Activated T-helper 1 cell treated with anti-CD3 and anti-CD28 coated beads, Interleukin-2, amount 50 U/mL, for 16 hours (primary cell): Measurements from ENCODE around the gene LEF1.

Experiments used
- DNase-seq, 2 donors: peaks; one replicate each; pipeline ENCODE4 v3.0.0-alpha.2; 2020; ENCODE audit warnings: low read depth in 1 of 2, low spot score in 1 of 2

Gene LEF1

DNA sequence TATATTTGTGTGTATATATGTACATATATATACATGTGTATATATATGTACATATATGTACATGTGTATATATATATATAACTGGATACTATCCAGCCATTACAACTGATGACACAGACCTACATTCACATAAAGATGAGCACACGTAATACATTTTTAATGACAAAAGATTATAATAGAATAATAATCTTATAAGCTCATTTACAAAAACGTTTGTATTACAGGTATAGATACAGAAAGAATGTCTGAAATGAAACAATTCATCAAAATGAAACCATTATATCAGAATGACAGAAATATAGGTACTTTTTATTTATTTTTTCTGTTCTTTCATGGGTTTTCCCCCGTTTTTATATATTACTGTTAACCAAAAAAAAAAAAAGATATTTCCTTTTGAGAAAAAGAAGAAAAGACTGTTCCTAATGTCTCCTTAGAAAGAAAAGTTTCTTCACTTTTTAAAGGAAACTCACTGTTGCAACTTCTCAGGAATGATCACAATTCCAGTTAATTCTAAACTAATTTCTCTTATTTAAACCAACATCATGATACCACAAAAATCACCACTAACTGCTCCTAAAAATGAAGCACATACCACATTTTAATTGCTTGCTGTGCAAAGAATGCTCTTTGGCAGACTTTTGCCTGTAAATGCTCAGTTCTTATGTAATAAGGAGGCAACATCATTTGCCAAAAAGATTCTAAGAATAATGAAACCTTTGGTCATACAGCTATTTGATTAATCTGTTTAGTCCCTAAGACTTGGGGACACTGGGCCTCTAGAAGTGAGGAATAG is 18.9 kb downstream of the LEF1 start:
- DNase-seq, result no peak

DNA sequence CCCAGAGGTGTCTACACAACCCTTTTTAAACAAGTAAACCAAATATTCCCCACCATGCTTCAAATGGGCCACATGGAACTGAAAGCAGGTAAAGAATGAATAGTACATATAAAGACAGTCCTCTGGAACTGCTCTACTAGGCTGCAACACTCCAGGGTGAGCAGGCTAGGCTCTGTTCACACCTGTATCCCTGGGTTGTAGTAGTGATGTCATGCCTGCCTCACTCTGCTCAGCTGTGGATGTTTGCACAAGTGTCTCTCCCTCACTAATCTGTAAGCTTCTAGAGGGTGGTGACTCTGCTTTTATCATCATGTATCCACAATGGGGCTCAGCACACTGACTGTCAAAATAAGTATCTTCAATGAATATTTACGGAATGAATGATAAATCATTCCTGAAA is 20.4 kb downstream of the LEF1 start:
- DNase-seq, result no peak

DNA sequence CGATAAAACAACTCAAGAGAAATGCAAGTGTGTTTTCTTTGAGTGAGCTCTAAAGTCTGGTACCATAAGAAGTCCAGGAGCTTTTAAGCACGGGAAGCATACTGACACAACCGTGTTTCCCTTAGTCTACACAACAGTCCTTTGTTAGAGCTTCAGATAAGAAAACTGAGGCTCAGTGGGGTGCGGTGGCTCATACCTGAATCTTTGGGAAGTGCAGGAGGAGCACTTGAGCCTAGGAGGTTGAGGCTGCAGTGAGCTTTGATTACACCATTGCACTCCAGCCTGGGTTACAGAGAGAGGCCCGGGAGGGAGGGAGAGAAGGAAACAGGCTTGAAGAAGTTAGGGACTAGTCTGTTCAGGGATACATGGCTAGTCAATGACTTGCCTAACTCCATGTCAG is 21.9 kb downstream of the LEF1 start:
- no peak for DNase-seq

DNA sequence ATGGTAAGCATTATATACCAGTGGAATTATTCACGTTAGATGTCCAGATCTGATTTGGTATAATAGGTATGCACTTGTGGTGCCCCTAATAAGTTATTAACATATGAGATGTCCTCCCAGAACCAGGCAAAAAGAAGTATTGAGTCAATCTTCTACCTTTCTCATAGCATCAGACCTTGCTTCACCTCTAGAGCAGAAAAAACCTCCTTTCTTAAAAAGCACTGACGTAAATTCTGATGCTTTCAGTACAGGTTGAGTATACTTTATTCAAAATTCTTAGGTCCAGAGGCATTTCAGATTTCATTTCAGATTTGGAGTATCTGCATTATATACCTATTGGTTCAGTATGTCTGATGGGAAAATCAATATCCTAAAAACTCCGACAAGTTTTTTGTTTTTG is 22.4 kb downstream of the LEF1 start:
- DNase-seq, result no peak

DNA sequence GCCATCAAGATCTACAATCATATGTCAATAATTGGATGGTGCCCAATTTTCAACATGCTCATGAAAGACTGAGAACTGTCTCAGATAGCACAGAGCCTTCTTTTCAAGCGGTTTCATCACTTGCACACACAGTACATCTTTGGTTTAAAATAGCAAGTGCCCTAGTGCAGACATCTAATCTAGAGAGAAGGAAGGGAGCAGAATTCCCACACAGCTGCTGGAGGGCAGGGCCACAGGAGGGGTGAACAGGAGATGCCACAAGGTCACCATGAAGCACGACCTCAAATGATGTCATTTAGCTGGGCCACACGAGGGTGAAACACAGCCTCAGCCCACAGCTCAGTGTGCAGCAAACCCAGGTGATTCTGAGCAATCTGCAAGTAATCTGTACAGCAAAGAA is 24.3 kb downstream of the LEF1 start:
- no peak for DNase-seq

DNA sequence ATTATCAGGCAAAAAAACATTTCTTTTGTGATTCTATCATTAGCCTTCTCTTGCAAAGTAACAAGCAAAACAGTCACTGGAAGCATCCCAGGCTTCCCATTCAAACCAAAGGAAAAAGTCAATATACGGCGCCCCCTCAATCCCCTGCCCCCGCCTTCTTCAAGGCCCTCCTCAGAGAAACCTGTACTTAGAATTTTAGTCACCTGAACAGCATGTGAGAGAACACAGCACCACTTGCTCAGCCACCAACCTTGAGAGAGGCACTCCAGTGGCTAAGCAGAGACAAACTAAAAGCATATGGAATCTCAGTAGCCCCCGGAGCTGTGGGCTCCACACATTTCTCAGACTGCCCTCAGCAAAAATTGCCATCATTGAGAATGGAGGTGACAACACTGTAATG is 25.2 kb downstream of the LEF1 start:
- DNase-seq, result no peak

DNA sequence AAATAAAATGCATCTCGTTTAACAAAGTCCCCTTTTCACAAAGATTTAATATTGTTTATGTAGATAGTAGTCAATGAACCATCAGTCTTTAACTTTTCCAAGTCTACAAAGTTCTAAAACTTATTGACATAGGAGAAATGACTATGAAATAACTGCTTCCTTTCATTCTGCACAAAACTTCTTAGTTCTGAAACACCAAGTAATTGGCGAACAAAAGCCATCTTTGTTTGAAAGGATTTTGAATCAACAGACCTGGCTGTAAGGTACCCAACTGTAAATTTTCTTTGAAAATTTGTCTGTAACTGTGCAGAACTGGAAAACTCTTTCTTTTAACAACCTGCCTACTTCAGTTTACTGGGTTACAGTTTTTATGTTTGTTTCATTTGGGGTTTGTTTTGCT is 25.9 kb downstream of the LEF1 start:
- DNase-seq, result no peak

DNA sequence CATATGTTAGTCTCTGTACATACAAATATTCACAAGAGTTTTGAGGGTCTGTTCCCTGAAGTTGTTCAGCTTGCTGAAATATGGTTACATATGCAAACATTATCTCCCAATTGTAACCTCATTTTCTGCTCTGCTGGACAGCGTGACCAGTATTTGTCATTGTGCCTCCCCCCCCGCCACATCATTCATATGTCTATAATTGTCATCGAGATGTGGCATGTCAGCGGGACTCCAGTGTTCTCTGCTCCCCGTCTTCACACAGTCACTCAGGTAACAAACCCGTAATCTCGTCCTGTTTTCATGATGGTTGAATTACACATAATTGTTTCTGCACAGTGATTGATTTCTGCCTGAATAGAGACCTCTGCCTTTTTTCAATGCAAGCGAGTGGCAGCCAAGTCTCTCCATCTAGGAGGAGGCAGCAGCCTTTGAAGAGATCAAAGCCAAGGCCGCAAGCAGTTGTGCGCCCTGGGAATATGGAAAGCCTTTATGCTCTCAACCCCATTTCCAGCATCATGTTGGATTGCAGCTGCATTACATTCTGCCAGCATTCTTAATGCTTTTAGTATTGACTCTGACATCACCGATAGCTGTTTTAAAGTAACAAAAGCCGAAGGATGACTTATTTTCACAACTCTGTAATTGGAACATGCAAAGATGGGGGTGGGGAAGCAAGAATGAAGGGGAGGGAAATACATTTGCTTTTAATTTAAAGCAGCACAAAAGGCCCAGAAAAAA is 27.4 kb downstream of the LEF1 start:
- DNase-seq, result no peak

DNA sequence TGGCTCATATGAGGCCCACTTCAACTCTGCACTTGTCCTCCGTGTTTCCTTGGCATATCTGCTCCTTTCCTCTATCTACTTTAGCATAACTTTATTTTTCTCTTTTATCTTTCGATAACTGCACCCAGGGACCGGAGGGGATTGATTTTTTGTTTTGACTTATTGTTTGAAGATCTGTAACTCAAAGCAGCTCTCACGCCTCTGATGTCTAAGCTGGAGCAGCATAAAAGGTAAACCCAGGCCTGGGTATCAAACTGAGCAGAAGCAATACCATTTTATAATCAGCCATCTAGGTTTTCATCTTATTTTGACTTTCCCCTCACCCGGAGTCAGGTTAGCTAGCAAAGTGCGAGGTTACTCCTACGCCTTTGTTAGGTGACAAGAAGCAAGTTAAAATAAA is 28.4 kb downstream of the LEF1 start:
- no peak for DNase-seq

DNA sequence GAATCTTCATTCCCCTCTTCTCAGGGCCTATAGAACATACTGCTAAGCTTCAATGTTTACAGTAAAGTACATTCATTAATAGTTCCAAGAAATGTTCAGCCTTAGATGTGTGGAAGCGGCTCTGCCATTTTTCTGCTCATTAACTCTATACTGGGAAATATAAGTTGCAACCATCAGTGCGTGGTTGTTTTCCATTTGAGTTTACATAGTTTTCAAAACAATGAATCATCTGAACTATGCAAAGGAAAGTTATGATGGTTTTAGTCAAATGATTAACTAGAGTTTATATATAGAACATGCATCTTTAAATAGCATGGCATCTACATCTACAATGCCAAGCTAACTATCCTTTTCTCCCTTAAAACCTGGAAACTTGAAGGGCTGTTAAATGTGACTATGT is 29.6 kb downstream of the LEF1 start:
- no peak for DNase-seq

DNA sequence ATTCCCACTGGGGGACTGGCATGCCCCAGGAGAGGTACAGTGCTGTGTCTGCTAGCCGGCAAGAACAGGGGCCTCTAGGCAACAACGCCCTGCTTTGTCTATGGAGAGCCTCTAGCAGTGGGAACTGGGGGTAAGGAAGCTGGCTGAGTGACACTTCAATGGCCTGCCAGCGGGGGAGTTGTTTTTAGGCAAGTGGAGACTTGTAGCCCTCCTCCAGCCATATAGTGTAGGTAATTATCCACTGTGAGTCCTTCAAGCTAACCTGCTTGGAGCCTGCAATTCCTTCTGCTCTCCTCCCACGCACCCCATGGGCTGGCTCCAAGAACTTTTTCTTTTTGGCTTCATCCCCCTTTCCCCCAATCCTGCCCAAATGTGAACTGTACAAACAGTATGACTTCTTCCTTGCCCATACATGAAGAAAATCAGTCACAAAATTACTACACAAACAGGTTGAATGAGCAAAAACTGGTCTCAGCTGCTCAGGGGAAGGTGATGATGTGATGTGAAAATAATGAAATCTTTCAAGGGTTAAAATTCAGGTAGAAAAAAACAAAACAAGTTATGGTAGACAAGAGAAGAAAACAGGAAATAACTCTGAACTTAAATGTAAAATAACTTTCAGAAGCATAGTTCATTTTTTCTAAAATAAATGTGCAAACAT is 33.1 kb downstream of the LEF1 start:
- no peak for DNase-seq

DNA sequence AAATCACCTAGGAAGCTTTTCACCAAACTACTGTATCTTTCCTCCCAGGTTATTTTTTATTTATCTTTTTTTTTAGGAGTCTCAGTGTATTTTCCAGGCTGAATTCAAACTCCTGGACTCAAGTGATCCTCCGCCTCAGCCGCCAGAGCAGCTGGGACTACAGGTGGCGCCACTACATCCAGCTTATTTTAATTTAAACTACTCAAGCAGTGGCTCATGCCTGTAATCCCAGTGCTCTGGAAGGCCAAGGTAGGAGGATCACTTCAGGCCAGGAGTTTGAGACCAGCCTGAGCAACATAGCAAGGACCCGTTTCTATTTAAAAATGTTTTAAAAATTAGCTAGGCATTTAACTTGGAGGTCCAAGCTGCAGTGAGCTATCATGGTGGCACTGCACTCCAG is 37.8 kb downstream of the LEF1 start:
- no peak for DNase-seq

DNA sequence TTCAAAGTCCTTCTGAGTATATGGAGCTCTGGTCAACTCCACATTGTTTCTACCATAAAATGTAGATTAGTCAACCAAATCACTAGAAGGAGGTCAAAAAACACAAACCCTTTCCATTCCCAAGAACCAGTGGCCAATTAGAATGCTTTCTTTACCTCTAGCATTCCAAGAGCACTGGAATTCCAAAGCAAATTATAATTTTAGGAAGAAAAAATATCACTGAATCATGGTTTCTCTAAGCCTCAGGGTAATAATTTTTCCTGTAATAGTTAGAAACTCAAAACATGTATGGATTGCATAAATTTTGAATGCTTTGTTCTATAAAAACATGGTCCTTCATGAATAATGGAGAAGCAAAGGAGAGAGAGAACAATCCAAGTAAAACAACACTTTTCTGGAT is 39.5 kb downstream of the LEF1 start:
- DNase-seq, result no peak

DNA sequence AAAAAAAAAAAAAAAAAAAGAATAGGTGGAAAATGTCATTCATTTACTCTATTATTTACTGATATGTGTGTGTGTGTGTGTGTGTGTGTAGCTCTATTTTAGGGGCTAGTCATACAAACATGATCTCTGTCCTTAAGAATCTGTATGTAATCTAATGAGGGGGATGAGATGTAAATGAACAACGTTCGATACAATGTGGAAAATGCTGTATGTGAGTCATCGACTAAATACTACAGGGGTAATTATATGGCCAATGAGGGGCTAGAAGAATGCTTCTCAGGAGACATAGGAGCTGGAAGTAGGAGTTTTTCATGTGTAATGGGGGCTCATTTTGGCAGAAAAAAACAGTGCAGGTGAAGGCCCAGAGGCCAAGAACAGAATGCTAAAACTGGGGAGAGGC is 41.9 kb downstream of the LEF1 start:
- no peak for DNase-seq

DNA sequence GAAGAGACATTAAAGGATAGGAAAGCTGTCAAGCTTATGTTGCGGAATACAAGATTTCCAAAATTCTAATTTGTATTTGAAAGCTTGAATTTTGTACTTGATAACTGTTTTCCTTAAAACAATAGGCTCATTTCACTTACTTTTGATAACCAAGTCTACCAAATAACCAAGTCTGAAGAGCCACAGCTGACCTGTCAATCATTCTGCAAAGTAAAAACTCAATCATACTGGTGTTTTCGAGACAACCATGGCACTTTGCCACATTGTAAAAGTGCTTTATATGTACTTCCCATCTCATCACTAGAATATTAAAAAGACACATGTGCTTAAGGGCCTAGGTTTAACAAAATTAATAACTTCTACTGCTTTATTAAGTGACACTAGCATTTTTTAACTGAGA is 47.9 kb downstream of the LEF1 start:
- no peak for DNase-seq

DNA sequence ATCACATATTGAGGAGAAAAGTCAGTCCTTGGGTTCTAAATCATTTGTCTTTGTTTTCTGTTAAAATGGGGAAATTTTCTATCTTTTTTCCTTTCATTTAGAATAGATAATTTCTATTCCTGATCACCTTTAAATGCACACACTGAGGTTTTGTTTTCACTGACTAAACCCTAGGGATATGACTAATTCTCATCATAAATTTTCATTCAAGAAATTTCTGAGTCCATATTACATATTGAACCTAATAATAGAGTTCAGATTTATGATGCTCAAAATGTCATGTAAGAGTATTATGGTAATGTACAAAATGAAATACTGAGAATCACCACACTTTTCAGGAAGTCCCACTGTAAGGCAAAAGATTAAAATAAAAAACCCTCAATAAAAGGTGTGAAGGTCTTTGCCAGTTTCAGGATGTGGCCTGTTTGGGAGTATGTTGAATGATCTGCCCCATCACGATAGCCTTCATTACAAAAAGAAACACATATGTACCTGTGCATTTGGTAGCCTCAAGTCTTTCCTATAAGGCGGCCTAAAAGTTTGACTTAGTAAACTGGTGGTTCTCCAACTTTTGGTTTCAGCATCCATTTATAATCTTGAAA is 49.4 kb downstream of the LEF1 start:
- no peak for DNase-seq

DNA sequence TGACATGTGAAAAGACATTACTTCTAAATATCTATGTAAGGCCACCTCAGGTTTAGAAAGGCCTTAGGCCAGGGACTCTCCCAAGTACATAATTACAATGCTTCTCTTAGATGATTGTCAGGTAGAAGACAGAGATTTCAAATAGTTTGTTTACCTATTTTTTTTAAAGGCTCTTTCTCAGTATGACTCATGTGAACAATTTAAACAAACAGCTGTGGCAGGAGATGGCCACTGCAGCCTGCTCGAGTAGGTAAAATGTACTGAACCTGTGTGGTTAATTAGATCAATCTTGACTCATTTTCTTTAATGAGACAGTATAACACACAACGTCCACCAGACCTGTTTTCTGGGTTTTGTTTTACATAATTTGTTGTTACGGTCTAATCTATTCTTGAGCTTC is 50.2 kb downstream of the LEF1 start:
- no peak for DNase-seq

DNA sequence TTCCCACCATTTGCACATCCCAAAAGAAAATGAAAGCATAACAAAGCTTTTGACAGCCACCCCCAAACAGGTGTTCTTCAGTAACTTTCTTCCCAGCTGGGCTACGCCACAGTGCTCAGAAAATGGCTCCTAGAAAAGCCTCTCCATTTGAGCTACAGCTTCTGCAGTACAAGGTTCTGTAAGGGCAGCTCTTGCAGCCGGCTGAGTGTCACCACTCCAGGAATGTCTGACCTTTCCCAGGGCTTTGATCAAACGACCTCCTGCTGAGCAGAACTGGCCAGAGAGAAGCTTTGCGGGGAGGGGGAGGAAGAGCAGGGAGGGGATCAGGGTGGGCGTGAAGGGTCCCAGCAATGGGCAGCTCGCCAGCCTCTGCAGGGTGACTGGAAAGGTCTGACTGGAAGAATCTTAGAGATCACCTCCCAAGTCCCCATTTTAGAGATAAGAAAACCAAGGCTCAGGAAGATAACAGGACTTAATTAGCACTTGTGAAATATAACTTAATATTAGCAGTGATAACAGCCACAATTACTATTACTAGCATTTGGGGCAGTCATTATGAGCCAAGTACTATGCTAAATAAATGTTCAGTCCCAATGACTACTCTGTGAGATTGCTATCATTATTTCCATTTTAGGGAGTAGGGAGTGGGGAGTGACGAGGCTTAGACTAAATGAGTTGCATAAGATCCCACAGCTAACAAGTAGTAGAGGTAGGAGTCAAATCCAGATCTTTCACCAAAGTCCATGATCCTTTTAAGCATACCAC is 51.1 kb downstream of the LEF1 start:
- no peak for DNase-seq

DNA sequence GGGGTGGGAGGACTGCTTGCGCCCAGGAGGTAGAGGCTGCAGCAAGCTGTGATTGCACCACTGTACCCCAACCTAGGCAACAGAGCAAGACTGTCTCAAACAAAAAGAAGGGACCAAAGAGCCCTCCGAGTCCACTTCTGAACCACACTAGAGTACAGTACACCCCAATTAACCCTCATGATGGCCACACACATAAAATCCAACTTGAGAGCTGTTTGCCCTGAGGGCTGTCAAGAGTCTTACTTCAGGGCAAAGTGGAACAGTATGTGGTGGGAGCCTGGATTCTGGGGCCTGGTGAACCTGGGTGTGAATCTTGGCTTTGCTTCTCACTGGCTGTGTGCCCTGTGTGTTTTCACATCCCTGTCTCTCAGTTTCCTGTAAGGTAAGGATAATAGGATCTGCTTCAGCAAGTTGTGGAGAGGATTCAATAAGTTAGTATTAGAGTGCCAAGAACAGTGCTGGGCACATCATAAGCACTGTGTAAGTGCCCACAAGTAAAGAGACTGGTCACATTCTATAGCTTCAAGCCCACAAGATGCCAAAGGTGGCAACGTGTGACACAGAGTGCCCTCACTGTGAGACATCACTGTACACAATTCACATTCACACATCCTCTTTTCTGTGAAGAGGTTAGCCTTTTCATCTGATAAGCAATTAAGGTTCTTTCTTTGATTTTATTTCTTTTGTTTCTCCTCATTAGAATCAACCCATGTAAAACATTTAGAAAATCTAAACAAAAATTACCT is 52.1 kb downstream of the LEF1 start:
- DNase-seq, result no peak

DNA sequence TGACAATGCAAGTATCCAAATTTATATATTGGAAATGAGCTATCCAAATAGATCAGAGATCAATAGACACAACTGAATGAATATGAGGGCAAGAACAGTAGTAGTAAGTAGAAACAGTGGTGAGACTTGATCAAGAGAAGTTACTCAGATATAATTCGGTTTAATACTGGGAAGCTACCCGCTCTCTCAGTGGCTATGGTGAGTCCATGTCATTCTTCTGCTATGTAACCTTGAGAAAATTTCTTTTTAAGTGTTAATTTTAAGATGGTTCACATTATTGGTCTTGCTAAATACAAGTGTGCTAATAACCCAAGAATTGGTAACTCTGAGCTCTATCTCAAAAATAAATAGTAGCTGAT is 53.6 kb downstream of the LEF1 start:
- DNase-seq, result no peak

DNA sequence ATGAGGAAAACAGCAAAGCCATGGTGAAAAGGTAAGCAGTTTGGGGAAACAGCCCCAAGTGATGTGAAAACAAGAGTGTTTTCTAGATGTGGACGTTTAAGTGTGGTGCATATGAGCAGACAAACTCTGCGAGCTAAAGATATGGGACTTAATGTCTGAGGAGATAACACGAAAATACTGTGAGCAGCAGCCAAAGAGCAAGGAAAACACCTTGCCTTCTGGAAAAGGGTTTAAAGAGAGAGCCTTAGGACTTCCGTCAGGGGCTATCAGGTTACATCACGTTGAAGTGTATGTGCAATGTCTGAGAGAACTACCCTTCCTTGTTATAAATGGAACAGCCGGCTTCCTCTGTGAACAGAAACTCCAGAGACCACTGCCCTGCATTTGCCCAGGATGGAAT is 54.2 kb downstream of the LEF1 start:
- no peak for DNase-seq
